HG03159 (cell line): Measurements from ENCODE around the gene P4HA3.

Experiments
- ATAC-seq: cut with Tn5 transposase; IDR thresholded peaks from one replicate; pipeline ENCODE4 v1.9.1; 2021; ENCODE audit warnings: mild to moderate bottlenecking, moderate library complexity; ENCODE audit not compliant: unreplicated experiment

Gene P4HA3

DNA sequence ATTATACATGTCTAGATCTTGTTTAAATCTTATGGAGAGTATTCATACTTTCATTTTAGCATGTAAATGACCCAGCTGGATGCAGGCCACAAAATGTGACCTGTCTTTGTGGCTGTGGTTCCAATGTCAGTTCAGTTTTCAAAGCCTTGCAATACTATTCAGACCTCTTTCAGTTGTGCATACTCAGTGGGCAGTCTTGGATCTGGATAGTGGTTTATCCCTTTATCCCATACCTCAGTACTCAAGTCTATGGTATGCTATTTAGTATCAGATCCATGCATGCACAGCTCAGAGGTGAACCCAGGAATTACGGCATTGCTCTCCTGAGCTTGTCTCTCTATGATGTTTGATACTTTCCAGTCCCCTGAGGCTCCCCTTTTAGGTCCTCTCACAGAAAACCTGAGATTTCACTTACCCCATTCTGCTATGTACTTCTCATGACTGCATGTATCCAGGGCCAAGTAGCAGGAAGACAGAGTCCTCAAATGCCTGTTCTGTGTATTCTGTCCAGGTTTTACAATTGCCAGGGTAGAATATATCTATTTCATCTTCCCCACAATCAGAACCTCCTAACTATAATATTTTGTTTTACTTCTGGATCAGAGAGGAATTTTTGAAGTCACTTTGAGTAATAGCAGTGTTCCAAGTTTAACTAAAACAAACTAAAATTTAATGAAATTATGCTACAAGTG is 6.9 kb upstream of the P4HA3 start:
- ATAC-seq, result no peak

DNA sequence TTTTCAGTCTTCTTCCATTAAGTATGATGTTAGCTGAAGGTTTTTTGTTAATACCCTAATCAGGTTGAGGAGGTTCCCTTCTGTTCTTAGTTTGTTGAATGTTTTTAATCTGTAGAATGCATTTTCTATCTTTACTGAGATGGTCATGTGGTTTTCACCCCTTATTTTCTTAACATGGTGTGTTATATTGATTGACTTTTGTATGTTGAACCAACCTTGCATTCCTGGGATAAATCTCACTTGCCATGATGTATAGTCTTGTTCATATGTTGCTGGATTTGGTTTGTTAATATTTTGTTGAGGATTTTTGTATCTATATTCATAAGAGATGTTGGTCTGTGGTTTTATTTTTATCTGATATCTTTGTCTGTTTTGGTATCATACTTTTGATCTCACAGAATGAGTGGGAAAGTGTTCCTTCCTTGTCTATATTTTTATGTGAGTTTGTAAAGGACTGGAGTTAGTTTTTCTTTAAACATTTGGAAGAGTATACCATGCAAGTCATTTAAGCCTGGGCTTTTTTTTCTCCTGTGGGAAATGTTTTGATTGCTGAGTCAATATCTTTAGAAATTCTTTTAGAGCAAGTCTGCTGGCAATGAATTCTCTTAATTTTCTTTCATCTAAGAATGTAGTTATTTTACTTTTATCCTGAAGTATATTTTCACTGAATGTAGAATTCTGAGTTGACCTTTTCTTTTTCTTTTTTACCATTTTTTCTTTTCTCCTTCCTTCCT is 5.5 kb upstream of the P4HA3 start:
- ATAC-seq, result no peak

DNA sequence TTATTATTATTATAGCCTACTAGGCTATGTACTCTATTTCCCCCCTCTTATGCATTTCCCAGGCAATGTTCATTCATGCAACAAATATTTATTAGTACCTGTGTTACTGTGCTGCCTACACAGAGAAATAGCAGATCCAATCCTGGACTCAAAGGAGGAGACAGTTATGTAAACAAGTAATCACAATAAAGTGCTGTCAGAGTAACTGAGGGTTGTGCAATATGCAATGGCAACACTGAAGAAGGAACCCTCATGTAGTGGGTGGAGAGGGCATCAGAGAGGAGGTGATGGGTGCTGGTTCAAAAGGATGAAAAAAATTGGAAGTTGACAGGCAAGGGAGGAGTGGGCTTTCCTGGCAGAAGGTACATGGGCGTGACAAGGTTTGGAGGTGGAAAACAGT is 886 bp upstream of the P4HA3 start:
- no peak for ATAC-seq

DNA sequence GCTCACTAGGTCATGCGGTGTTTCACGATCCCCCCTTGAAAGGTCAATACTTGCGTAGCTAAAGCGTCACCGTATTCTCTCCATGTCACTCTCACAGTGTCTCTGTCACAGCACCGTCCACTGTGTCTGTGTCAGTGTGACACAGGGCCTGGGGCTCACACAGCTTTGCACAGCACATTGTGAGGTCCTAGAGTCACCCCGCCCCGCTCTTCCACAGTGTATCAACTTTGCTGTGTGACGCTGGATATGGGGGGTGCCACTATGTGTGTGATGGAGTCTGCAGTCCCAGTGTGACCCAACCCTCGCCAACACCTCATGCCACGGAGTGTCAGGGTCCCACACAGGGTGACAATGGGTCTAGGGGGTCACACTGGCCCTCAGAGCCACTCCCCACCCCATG is 583 bp downstream of the P4HA3 start:
- no peak for ATAC-seq

DNA sequence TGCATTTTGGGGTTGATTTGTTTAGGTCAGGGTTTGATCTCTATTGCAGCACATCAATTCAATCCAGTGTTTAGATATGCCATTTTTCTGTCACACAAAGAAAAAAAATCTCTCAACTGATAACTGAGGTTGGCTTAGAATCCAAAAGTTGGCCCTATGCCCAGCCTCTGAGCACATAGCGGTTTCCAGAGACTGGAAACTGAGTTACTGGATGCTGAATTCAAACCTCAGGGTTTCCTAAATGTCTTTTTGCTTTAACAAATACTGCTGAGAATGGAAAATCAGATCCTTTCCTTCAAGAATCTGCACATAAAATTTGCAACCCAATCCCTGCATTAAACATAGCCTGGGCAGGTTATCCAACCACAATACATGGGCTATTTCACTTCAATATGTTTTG is 4.0 kb downstream of the P4HA3 start:
- no peak for ATAC-seq

DNA sequence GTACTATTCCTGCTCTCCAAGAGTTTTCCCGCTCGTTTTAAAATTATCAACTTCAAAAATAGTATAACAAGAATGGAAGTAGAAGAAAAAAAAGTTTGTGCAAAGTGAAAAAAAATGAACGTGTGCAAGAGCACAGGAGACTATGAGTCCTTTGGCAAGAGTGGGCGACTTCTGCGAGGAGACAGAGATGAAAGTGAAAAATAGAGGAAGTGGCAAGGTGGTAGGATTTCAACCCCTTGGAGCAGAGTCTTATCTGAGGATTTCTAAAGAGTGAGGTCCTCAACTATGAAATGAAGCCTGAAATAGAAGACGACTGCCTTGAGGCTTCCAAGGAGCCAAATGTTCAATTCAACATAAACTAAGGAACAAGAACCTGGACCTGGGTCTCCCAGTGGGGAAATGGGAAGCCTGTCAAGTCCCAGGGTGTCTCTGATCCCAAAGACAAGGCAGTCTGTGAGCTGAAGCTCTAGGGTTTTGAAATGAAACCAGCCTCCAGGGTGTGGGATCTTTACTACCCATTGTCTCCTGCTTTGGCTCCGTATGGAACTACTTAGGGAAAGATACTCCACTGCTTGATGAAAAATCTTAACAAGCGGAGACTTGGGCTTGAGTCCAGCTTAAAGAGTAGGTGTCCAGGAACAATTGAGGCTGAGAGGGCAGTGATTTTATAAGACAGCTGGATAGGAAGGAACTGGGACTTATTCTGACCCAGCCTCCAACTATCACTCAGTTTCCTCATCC is 4.8 kb downstream of the P4HA3 start:
- ATAC-seq, result no peak

DNA sequence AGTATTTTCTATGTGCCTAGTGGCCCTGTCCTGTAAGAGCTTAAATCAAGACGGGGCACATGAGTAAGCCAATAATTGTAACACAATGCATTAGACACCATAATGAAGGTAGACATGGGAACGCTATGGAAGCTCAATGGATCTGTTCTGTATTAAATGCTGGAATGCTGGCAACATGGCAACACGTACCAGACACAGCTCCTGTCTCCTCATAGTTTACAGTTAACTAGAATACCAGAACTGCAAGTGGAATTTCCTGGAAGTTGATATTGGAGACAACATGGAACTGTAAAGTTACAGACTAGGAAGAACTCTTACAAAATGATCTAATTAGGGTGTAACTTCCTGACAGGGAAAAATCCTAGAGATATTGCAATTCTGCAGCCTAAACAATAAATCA is 12.4 kb downstream of the P4HA3 start:
- no peak for ATAC-seq

DNA sequence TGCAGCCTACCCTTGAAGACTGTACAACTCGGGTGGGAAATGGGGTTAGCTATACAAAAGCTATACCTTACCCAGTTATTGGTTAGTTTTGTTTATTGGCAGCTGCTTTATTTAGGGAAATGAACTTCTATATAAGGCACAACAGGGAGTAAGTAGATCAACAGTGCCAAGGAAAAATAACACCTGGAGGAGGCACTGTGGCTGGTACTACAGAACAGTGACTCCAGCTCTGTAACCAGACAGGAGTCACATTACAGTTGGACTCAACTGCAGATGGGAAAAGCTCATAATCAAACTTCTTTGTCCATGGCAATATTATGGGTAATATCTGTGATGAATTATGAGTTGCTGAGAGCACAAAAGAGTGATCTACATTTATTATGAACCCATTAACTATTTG is 14.0 kb downstream of the P4HA3 start:
- no peak for ATAC-seq

DNA sequence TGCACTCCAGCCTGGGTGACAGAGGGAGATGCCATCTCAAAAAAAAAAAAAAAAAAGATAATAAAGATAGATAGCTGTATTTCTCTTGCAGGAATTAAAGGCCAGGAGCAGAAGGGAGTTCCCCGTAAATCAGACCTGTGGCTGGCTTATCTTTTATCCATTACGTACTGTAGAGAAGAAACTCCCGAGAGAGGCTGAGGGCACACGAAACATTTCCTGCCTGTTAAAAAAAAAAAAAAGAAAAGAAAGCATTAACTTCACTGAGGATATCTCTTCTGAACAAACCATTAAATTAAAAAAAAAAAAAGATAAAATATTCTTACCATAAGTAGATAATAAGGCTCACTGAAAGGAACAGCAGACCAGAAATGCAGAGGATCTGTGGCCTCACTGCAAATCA is 22.5 kb downstream of the P4HA3 start:
- ATAC-seq, result no peak

DNA sequence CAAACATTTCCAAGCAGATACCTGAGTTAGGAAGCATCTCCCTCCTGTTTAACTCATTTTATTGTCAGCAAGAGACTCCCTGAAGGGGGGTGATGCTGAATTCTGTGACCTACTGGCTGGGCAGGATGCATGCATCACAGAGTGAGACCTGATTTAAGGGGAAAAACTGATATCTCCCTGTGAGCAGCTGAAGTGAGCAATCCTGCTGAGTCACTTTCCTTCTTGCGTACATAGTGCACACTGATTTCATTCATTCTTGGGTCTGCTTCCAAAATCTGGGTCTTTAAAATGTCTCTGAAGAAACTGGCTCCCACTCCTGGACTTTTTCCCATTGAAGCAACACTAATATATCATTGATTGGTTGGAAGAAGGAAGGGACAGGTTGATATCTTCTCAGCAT is 23.3 kb downstream of the P4HA3 start:
- no peak for ATAC-seq

DNA sequence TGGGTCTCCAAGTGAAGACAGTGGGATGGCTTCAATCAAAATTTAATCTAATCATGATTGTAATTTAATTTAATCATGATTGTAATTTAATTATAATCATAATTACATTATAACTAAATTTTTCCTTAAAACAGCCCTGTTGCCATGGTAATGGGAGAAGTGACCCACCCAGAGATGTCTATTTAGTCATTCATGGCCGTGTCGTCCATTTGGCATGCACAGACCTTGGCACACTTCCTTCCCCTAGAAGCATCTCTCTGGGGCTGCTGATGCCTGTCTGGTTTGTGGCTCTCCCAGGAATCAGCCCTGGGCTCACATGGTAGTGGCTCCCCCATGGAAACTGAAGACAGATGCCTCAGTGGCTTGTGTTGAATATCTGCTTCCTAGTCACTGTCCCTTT is 27.0 kb downstream of the P4HA3 start:
- ATAC-seq, result no peak

DNA sequence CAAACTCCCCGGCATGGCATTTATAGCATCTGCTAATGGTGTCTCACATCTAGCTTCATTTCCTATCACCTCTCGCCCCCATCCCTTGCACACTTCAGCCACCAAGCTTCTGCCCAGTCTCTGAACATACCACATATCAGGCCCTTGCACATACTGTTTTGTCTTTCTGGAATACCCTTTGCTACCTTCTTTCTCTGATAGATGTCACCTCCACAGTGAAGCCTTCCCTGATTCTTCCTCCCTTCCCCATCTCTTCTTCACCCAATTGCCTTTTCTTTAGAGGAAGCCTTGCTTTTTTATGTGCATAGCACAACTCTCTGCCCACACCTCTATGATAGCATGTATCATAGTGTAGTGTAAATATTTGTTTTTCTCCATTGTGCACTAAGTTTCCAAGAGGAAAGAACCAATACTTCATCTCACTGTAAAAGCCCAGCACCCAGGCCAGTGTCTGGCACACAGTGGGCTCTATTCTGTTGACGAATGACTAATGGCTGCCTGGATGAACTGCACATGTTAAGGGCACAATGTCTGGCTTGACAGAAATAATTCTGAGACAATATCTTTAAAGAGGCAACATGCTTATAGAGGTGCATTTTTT is 27.8 kb downstream of the P4HA3 start:
- ATAC-seq, result no peak

DNA sequence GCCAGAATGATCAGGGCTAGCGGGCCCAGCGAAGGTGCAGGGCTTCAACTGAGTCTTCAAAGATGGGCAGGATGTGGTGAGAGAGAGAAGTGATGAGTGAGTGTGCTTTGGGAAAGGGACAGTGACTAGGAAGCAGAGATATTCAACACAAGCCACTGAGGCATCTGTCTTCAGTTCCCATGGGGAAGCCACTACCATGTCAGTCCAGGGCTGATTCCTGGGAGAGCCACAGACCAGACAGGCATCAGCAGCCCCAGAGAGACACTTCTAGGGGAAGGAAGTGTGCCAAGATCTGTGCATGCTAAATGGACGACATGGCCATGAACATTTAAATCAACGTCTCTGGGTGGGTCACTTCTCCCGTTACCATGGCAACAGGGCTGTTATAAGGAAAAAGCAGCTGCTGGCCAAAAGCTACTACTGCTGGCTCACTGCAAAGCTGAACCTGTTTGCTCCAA is 28.5 kb downstream of the P4HA3 start:
- ATAC-seq, result no peak

DNA sequence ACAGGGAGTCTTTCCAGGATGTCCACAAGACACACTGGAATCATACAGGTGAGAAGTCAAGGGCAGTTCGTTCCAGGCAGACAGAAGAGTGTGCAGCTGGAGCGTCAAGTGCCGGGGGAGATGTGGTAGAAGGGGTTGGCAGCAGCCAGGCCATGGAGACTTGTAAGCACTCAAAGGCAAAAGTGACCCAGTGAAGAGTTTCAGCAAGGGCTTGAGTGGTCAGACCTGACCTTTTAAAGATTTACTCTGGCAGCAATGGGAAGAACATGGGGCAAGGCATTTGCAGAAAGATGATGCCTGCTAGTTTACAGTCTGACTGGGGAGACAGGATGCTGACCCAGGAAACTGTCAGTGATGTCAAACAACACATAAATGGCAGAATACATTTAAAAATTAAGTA is 29.0 kb downstream of the P4HA3 start:
- no peak for ATAC-seq

DNA sequence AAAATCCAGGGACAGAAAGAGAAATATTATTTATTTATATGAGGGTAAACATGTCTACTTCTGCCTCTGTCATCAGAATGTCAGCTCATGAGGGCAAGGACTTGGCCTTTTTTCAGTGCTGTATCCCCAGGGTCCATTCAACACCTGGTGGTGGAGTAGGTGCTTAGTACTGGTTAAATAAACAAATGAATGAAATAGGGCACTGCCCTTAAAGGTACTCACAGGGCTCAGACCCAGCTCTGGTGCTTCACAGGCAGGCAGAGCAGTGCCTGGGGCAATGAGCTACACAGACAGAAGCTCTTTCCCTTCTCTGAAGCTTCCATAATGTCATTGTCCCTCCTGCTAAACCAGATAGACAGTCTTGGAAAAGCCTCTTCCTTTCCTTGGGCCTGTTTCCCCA is 30.9 kb downstream of the P4HA3 start:
- ATAC-seq, result no peak

DNA sequence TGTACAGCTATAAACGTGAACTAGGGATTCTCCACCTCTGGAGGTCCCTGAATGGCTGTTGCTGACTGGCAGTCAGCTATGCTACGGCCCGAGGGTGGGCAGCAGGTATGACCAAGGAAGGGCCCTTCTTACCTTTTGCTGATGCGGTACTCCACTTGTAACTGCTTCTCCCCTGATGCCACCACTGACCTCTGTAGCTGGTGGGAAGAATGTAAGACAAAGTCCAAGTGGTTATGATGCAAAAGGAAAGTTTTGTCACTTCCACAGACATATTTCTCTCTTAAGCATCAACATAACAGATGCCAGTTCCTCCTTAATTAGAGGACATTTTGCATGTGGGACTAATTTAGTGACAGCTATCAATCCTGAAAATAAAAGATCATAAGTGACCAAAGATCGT is 32.2 kb downstream of the P4HA3 start:
- ATAC-seq, result no peak

DNA sequence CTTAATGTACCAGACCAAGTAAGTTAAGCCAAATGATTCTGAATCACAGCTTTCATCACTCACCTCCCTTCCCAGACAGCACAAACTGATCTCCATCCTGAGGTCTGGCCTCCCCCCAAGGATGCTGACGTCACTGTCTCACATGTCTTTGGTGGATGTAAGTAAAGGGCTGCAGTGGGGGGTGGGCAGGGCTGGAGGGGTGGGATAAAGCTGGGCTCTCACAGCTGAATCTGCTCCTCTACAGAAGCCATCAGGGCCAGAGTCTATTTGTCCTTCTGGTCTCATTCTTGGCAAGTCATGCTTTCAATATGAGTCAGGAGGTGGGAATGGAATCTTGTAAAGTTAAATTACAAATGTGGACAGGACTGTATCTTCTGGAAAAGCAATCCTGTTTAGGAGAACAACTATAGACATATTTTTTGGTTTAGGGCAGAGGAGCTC is 32.7 kb downstream of the P4HA3 start:
- no peak for ATAC-seq

DNA sequence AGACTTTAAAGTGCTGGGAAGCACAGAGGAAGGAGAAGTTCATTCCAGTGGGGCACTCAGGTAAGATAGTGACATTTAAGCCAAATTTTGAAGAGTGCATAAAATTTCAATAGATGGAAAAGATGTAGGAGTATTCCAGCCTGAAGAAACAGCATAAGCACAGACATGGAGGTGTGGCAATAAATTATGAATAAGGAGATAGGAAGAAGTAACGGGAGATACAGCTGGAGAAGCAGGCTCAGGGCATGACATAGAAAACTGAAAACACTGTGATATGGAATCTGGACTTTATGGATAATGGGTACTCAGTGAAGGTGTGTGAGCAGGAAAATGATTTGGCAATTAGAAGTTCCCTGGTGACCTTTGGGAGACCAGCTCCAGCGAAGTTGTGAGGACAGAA is 33.3 kb downstream of the P4HA3 start:
- no peak for ATAC-seq

DNA sequence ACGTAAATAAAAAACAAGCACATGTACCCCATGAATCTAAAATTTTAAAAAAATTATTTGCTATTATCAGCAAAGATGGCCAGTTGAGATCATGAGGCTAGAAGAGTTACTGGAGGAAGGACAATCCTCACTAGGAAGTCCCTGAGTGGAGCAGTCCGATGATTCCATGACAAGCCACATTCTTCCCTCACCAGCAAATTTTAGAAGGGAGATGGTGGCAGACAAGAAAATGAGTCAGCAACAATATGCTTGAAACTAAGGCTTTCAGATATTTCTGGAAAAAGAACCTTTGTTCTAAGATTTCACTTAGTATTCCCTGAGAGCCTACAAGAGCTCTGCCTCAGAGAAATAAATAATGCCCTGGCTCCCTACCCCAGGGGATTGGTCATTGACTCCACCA is 34.9 kb downstream of the P4HA3 start:
- ATAC-seq, result no peak

DNA sequence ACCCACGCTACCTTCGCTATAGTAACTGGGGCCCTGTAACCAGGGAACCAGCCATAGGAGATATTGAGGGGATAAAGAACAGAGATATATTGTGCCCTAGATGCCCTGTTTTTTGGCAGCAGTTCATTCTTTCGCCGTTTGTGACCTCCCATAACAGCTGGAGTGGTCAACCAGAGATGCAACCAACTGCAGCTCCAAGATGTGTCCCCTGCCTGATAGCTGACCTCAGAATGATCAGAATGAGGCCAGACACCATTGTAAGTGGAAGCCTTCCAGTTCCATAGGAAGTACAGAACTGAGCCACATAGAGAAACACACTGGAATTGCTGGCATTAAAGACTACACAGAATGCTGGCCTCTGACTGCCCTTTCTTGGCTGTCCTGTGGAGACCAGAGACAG is 39.2 kb downstream of the P4HA3 start:
- ATAC-seq, result no peak

DNA sequence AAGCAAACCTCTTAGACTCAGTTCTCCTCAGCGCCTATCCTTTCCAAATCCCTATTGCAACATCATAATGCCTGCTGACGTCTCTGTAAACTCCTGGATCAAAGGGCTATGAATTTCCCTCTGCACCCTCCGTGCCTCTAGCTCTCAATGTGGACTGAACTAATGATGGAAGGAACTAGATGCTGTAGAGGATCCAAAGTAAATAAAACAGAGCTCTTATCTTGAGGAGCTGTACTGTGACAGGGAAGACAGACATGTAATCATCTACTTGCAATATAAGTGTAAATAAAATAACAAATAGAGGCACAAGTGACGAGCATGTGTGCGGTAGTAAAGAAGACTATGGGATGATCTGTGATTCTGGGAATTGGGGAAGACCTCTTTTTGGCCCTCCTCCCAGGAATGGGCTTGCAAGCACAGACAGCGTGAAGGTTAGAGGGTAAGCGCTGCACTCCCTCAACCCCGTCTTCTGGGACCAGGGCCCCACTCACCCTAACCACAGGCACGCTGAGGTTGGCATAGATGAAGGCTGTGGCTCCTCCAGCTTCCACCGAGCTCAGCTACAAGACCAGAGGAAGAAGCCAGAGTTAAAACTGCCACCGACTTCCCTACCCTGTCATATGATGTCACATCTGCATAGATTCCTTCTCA is 42.2 kb downstream of the P4HA3 start:
- ATAC-seq, result no peak
